Stimulated activated naive CD4-positive, alpha-beta T cell treated with Interleukin-2 at 50 U/mL for 16 hours (primary cell): ENCODE measurements around the gene ZFPM1.
A peak's percentile ranks its signal among the peaks of the same experiment; 100 is the strongest.

Source experiments
- DNase-seq: peaks from one replicate; lab custom pipeline; 2025; lab: John Stamatoyannopoulos, UW

ZFPM1 gene

GRCh38 chr16:88434353-88434690 is 18.8 kb upstream of the ZFPM1 start:
- no peak for DNase-seq

GRCh38 chr16:88434746-88435145 is 18.3 kb upstream of the ZFPM1 start:
- DNase-seq: no peak

GRCh38 chr16:88435437-88436355 is 17.4 kb upstream of the ZFPM1 start:
- no peak for DNase-seq

- no peak for DNase-seq
These were observed 16.3 kb upstream of the ZFPM1 start for GRCh38 chr16:88436796-88437195.

DNA sequence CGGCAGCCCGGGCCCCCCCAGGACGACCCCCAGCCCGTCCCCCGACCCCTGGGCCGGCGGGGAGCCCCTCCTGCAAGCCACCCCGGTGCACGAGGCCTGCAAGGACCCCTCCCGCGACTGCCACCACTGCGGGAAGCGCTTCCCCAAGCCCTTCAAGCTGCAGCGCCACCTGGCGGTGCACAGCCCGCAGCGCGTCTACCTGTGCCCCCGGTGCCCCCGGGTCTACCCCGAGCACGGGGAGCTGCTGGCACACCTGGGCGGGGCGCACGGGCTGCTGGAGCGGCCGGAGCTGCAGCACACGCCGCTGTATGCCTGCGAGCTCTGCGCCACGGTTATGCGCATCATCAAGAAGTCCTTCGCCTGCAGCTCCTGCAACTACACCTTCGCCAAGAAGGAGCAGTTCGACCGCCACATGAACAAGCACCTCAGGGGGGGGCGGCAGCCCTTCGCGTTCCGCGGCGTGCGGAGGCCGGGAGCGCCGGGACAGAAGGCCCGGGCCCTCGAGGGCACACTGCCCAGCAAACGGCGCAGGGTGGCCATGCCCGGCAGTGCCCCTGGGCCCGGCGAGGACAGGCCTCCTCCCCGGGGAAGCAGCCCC is 15.6 kb upstream of the ZFPM1 start:
- peak; percentile 53 for DNase-seq

DNA sequence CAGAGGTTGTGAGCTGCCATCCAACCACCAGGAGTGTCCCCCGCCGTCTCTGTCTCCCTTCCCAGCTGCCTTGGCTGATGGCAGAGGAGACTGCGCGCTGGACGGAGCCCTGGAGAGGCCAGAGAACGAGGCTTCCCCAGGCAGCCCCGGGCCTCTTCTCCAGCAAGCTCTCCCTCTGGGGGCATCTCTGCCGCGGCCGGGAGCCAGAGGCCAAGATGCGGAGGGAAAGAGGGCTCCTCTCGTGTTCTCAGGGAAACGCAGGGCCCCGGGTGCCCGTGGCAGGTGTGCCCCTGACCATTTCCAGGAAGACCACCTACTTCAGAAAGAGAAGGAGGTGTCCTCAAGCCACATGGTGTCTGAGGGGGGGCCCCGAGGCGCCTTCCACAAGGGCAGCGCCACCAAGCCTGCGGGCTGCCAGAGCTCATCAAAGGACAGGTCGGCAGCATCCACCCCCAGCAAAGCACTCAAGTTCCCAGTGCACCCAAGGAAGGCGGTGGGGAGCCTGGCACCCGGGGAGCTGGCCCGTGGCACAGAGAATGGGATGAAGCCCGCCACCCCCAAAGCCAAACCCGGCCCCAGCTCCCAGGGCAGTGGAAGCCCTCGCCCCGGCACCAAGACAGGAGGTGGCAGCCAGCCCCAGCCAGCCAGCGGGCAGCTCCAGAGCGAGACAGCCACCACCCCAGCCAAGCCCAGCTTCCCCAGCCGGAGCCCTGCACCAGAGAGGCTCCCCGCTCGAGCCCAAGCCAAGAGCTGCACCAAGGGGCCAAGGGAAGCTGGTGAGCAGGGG is 14.8 kb upstream of the ZFPM1 start:
- no peak for DNase-seq

- DNase-seq: no peak
These were observed 14.1 kb upstream of the ZFPM1 start for GRCh38 chr16:88439016-88439415.

DNA sequence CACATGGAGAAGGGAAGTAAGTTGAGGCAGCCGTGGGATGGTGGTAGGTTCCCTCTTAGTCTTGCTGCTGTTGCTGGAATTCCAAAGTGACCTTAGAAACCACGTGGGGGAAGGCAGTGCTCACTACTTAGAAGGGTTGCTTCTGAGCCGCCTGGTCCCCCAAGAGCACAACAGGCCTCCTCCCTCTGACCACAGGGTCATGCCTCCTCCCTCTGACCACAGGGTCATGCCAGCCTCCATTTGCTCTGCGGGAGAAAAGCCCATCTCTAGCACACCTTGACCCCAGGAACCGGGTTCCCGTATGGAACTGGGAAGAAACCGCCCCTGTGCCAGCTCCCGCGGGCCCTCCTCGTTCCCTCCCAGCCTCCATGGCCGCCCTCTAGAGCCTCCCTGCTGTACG is 13.4 kb upstream of the ZFPM1 start:
- DNase-seq: no peak

- DNase-seq: no peak
These were observed 13.0 kb upstream of the ZFPM1 start for GRCh38 chr16:88440111-88440510.

DNA sequence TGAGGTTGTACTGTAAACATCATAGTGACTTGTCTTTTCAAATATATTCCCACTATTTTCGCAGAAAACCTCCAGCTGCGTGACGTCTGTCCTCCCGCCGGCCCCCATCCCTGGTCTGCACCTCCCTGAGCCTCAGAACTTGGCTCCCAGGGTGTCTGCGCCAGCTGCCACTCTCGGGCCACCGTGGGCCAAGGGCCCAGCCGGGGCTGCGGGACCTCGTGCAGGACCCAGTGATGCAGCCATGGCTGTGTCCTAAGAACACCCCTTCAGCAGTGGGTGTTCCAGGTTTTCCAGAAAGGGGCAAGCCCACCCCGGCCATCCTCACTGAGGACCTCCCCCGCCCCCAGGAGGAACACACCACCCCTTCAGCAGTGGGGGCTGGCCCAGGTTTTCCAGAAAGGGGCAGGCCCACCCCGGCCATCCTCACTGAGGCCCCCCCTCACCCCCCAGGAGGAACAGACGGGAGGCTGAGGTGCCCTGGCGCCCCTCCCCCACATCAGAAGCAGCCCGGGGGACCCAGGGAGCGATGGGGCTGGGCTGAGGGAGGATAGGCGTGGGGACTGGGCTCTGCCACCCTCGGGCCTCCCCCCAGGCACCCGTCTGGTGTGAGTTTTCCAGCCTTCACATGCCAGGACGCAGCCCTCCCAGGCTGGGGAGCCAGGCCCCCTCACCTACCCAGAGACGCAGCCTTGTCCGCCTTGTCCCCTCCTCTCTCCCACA is 12.2 kb upstream of the ZFPM1 start:
- no peak for DNase-seq

- DNase-seq: no peak
These were observed 11.6 kb upstream of the ZFPM1 start for GRCh38 chr16:88441460-88441859.

- no peak for DNase-seq
These were observed 10.7 kb upstream of the ZFPM1 start for GRCh38 chr16:88442383-88442726.

GRCh38 chr16:88442727-88443576 is 10.1 kb upstream of the ZFPM1 start:
- peak; percentile 71 for DNase-seq

- DNase-seq: no peak
These were observed 8.1 kb upstream of the ZFPM1 start for GRCh38 chr16:88444826-88445582.

DNA sequence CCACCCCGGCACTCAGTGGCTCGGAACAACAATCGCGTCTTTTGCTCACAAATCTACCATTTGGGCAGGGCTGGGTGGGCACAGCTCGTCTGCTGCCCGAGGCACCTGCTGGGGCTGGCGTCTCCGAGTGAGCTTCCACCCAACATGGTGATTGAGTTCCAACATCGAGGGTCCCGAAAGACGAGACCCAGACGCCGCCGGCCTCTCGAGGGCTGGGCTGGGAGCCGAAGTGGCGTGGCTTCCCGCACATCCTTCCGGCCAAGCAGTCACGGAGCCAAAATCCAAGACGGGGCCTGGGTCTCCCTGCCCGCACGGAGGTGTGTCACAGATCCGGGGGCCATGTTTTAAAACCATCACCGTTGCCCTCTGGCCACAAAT is 7.5 kb upstream of the ZFPM1 start:
- no peak for DNase-seq

DNA sequence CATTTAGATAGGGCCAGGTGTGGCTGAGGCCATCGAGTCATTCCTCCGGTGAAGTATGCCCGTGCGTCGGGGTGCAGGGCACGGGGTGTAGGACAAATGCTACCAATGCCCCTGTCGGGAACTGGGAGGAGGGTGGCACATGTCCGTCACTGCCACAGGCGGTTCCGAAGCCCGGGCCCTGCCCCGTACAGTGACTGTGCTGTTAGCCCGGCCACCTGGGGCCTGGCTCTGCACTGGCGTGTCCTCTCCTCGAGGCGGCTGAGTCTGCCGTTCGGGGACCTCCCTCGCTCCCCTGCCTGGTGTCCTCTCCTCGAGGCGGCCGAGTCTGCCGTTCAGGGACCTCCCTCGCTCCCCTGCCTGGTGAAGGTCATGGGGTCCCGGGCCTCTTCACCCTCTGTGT is 7.0 kb upstream of the ZFPM1 start:
- DNase-seq: no peak

DNA sequence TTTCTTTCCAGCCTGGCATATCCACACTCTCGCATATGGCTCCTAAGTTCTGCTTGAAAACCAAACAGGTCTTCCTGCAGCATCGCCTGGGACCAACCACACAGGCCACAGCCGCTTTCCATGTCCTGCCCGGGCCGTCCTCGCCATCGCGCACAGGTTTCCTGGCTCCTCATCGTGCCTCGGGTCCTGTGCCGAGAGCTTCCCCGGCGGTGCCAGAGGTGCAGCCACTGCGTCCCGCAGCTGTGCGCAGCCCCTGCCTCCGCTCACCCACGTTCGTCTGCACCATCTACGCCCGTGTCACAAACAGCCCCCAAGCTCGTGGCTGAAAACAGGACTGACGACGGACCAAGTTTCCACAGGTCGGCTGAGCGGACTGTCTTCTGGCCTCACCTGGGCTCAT is 6.3 kb upstream of the ZFPM1 start:
- DNase-seq: no peak

- DNase-seq: no peak
These were observed 5.2 kb upstream of the ZFPM1 start for GRCh38 chr16:88447881-88448280.

- no peak for DNase-seq
These were observed 4.4 kb upstream of the ZFPM1 start for GRCh38 chr16:88448461-88449266.

- no peak for DNase-seq
These were observed 3.9 kb upstream of the ZFPM1 start for GRCh38 chr16:88449267-88449561.
